ENCODE data around the gene ADAM19. TPM values are rescaled to one million over a fixed set of nuclear protein-coding genes. Genes with fewer than 3 reads are reported as not detected.

The ADAM19 gene
- total and polyA plus RNA-seq, 2 experiments from 2014 or later = 6.0 to 8.6 TPM

GRCh38 chr5:157486861-157487260, 88.7 kb downstream of the ADAM19 start:
- no peak overlapping the region for H3K4me2 ChIP-seq
- no peak overlapping the region for H2AFZ ChIP-seq
- H3K4me1 ChIP-seq (ENCODE audit: insufficient read depth) = no peaks in the 10 kb centered on the region
- H3K27ac ChIP-seq = no peak overlapping the region
- no peaks in the 10 kb centered on the region for H3K9me3 ChIP-seq (ENCODE audit: low read depth)
- no peaks in the 10 kb centered on the region for H3K9me2 ChIP-seq (replicated peaks; ENCODE audit: insufficient read depth)
- no peaks in the 10 kb centered on the region for H4K20me1 ChIP-seq (ENCODE audit: insufficient read depth, poor library complexity, severe bottlenecking)
- H3K79me2 ChIP-seq = no peaks in the 10 kb centered on the region
- no peaks in the 10 kb centered on the region for H3K36me3 ChIP-seq (replicated peaks; ENCODE audit: insufficient read depth, low read depth)
- no peak overlapping the region for H3K4me3 ChIP-seq
- DNase-seq (ENCODE audit: low spot score) = no peak
- 79% methylated on average over 3 of the region's 3 CpGs for WGBS (ENCODE audit: low lambda C conversion rate, missing lambda C conversion rate)
- TF ChIP-seq EZH2phosphoT487 (IDR thresholded peaks at IDR 0.05; ENCODE audit: low read depth, severe bottlenecking, unreplicated experiment) = no peak
- no peak for TF ChIP-seq CTCF (IDR thresholded peaks at IDR 0.05; ENCODE audit: poor library complexity)
- TF ChIP-seq EZH2 (IDR thresholded peaks at IDR 0.05; ENCODE audit: borderline replicate concordance) = no peak
- H3K27me3 ChIP-seq = no peaks in the 10 kb centered on the region

- no peaks in the 10 kb centered on the region for H3K9me2 ChIP-seq (replicated peaks; ENCODE audit: insufficient read depth)
- H3K79me2 ChIP-seq = no peaks in the 10 kb centered on the region
- no peak for TF ChIP-seq EZH2 (IDR thresholded peaks at IDR 0.05; ENCODE audit: borderline replicate concordance)
- WGBS (ENCODE audit: low lambda C conversion rate, missing lambda C conversion rate) = 93% methylated on average over 8 of the region's 8 CpGs
- H3K4me3 ChIP-seq = no peak overlapping the region
- H2AFZ ChIP-seq = no peak overlapping the region
- no peak overlapping the region for H3K27ac ChIP-seq
- H3K36me3 ChIP-seq (replicated peaks; ENCODE audit: insufficient read depth, low read depth) = no peaks in the 10 kb centered on the region
- DNase-seq (ENCODE audit: low spot score) = no peak
- no peaks in the 10 kb centered on the region for H3K4me1 ChIP-seq (ENCODE audit: insufficient read depth)
- no peak overlapping the region for H3K4me2 ChIP-seq
- no peaks in the 10 kb centered on the region for H3K27me3 ChIP-seq
- no peaks in the 10 kb centered on the region for H4K20me1 ChIP-seq (ENCODE audit: insufficient read depth, poor library complexity, severe bottlenecking)
- no peaks in the 10 kb centered on the region for H3K9me3 ChIP-seq (ENCODE audit: low read depth)
Measured at GRCh38 chr5:157486221-157486681, 89.3 kb downstream of the ADAM19 start.

- no peaks in the 10 kb centered on the region for H3K9me2 ChIP-seq (replicated peaks; ENCODE audit: insufficient read depth)
- no peak for TF ChIP-seq EZH2 (IDR thresholded peaks at IDR 0.05; ENCODE audit: borderline replicate concordance)
- no peak for TF ChIP-seq CTCF (IDR thresholded peaks at IDR 0.05; ENCODE audit: poor library complexity)
- no peak for TF ChIP-seq EZH2phosphoT487 (IDR thresholded peaks at IDR 0.05; ENCODE audit: low read depth, severe bottlenecking, unreplicated experiment)
Measured at GRCh38 chr5:157485811-157486210, 89.8 kb downstream of the ADAM19 start.

GRCh38 chr5:157485340-157485739, 90.2 kb downstream of the ADAM19 start:
- Histone ChIP-seq H3K4me1 (ENCODE audit: insufficient read depth) (no peaks in the 10 kb centered on the region), H3K79me2 (no peaks in the 10 kb centered on the region), H3K4me2 (no peak overlapping the region), H3K9me3 (ENCODE audit: low read depth) (no peaks in the 10 kb centered on the region), H4K20me1 (ENCODE audit: insufficient read depth, poor library complexity, severe bottlenecking) (no peaks in the 10 kb centered on the region), H3K27ac (no peak overlapping the region), H3K27me3 (no peaks in the 10 kb centered on the region), H3K4me3 (no peak overlapping the region), H2AFZ (no peak overlapping the region), H3K9me2 (replicated peaks; ENCODE audit: insufficient read depth) (no peaks in the 10 kb centered on the region), H3K36me3 (replicated peaks; ENCODE audit: insufficient read depth, low read depth) (no peaks in the 10 kb centered on the region)
- TF ChIP-seq EZH2phosphoT487 (IDR thresholded peaks at IDR 0.05; ENCODE audit: low read depth, severe bottlenecking, unreplicated experiment) = no peak
- TF ChIP-seq CTCF (IDR thresholded peaks at IDR 0.05; ENCODE audit: poor library complexity) = no peak
- no peak for TF ChIP-seq EZH2 (IDR thresholded peaks at IDR 0.05; ENCODE audit: borderline replicate concordance)
- no peak for DNase-seq (ENCODE audit: low spot score)
- 79% methylated on average over 2 of the region's 2 CpGs for WGBS (ENCODE audit: low lambda C conversion rate, missing lambda C conversion rate)

More at GRCh38 chr5:157485811-157486210, 89.8 kb downstream of the ADAM19 start:
- no peaks in the 10 kb centered on the region for H3K9me3 ChIP-seq (ENCODE audit: low read depth)
- no peak for DNase-seq (ENCODE audit: low spot score)
- no peak overlapping the region for H3K4me3 ChIP-seq
- no peaks in the 10 kb centered on the region for H4K20me1 ChIP-seq (ENCODE audit: insufficient read depth, poor library complexity, severe bottlenecking)
- H3K27ac ChIP-seq = no peak overlapping the region
- H3K4me1 ChIP-seq (ENCODE audit: insufficient read depth) = no peaks in the 10 kb centered on the region
- H3K27me3 ChIP-seq = no peaks in the 10 kb centered on the region
- WGBS (ENCODE audit: low lambda C conversion rate, missing lambda C conversion rate) = 96% methylated on average over 3 of the region's 3 CpGs
- H3K4me2 ChIP-seq = no peak overlapping the region
- H3K79me2 ChIP-seq = no peaks in the 10 kb centered on the region
- no peak overlapping the region for H2AFZ ChIP-seq
- no peaks in the 10 kb centered on the region for H3K36me3 ChIP-seq (replicated peaks; ENCODE audit: insufficient read depth, low read depth)
